ENCODE data around the gene TMEM9. TPM values are rescaled to one million over a fixed set of nuclear protein-coding genes. Genes with fewer than 3 reads are reported as not detected.

TMEM9 gene
- total RNA-seq, 2 experiments from 2014 or later: 15.7 to 16.5 TPM

DNA sequence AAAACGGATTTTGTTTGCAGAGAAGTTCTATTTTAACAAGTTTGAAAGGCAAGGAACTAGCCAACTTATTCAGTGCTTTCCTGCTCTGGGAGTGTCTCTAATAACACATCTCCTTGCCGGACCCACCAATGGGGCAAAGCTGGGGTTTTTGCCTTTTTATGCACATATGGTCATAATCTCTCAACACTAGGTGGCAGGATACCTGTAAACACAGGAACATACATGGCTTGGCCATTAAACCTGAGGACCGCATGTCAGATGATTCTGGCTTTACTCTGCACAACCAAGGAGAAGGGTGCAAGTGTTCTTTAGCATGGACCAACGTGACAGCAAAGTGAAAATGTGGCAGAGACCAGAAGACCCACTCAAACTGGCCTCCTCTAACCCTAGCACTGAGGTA lies 4.9 kb downstream of the TMEM9 start:
- Histone ChIP-seq H3K27me3 (ENCODE audit: control insufficient read depth in 1 of 2, insufficient read depth in 2 of 2, low read length in 2 of 2) (no peaks in the 10 kb centered on the region), H3K4me3 (ENCODE audit: low read length) (no peak overlapping the region), H3K36me3 (ENCODE audit: insufficient read depth, low read length) (peaks cover 30% of the 10 kb centered on the region), H3K9me3 (ENCODE audit: control insufficient read depth in 1 of 2, insufficient read depth in 1 of 2, low read length in 2 of 2) (no peaks in the 10 kb centered on the region), H3K4me1 (ENCODE audit: insufficient read depth, low read length) (peaks cover 11% of the 10 kb centered on the region), H3K27ac (ENCODE audit: low read depth in 1 of 2, low read length in 2 of 2) (no peak overlapping the region)
- TF ChIP-seq, protein P1, sequence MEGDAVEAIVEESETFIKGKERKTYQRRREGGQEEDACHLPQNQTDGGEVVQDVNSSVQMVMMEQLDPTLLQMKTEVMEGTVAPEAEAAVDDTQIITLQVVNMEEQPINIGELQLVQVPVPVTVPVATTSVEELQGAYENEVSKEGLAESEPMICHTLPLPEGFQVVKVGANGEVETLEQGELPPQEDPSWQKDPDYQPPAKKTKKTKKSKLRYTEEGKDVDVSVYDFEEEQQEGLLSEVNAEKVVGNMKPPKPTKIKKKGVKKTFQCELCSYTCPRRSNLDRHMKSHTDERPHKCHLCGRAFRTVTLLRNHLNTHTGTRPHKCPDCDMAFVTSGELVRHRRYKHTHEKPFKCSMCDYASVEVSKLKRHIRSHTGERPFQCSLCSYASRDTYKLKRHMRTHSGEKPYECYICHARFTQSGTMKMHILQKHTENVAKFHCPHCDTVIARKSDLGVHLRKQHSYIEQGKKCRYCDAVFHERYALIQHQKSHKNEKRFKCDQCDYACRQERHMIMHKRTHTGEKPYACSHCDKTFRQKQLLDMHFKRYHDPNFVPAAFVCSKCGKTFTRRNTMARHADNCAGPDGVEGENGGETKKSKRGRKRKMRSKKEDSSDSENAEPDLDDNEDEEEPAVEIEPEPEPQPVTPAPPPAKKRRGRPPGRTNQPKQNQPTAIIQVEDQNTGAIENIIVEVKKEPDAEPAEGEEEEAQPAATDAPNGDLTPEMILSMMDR (IDR thresholded peaks at IDR 0.05): peak; percentile 62
- ChIA-PET POLR2A (no interaction called here), CTCF (interaction anchor here (1.0 to 1.2 kb wide), 3 partner anchors 22 to 74 kb away, joined by 3 to 6 read pairs (median 3); no protein-coding TSS in a partner anchor)
- no peak for ATAC-seq (ENCODE audit: poor library complexity)
- Mint-ChIP-seq H3K36me3 (ENCODE audit: low read depth) (peaks cover 72% of the 10 kb centered on the region), H3K27me3 (no peaks in the 10 kb centered on the region), H3K9me3 (no peaks in the 10 kb centered on the region), H3K27ac (no peak overlapping the region), H3K4me1 (ENCODE audit: low read depth) (peaks cover 31% of the 10 kb centered on the region), H3K4me3 (peak overlapping the region; percentile 30)
- intact Hi-C loops (cut with DNase I, micrococcal nuclease): loop anchor here in 1 of 2 experiments (2.0 kb wide), 1 partner anchor 73 kb away; no protein-coding TSS in a partner anchor
- peak in 3 of 14 experiments; percentile 8 to 41 (median 30) for DNase-seq

DNA sequence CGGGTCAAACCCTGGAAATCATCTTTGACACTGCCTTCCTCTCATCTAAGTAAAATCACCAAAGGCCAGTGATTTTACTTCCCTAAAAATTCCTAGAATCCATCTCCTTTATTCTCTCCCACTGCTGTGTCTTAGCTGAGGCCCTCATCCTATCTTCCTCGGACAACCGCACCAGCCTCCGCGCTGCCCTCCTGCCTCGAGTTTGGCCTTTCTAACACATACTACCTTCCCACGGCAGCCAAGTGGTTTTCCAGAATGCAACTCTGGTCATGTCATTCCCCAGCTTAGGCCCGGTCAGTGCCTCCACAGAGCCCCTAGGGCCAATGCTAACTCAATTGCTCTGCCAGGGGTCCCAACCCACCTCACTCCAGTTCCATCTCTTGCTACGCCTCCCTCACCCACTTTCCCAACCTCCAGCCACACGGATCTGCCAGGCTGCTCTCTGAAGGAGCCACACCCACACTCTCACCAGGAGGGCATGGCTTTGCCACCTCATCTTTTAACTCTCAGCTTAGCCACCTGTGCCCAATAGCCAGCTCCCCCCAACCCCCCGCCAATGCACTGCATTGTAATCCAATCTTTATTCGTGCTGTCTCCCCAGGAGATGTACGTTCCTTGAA lies 6.8 kb downstream of the TMEM9 start:
- ATAC-seq (ENCODE audit: poor library complexity) (no peak), DNase-seq (no peak)
- H3K36me3 Mint-ChIP-seq (ENCODE audit: low read depth): peaks cover 88% of the 10 kb centered on the region
- POLR2A ChIA-PET: no interaction called here
- H3K4me3 Mint-ChIP-seq: no peak overlapping the region
- H3K9me3 Mint-ChIP-seq: no peaks in the 10 kb centered on the region
- Histone ChIP-seq H3K4me3 (ENCODE audit: low read length) (no peak overlapping the region), H3K27ac (ENCODE audit: low read depth in 1 of 2, low read length in 2 of 2) (no peak overlapping the region), H3K36me3 (ENCODE audit: insufficient read depth, low read length) (peaks cover 49% of the 10 kb centered on the region), H3K27me3 (ENCODE audit: control insufficient read depth in 1 of 2, insufficient read depth in 2 of 2, low read length in 2 of 2) (no peaks in the 10 kb centered on the region), H3K4me1 (ENCODE audit: insufficient read depth, low read length) (peaks cover 3% of the 10 kb centered on the region), H3K9me3 (ENCODE audit: control insufficient read depth in 1 of 2, insufficient read depth in 1 of 2, low read length in 2 of 2) (no peaks in the 10 kb centered on the region)
- no peak overlapping the region for H3K27ac Mint-ChIP-seq
- no peaks in the 10 kb centered on the region for H3K27me3 Mint-ChIP-seq
- H3K4me1 Mint-ChIP-seq (ENCODE audit: low read depth): peaks cover 15% of the 10 kb centered on the region
- intact Hi-C loops (cut with DNase I, micrococcal nuclease): loop anchor here (1.0 to 2.0 kb wide), 2 partner anchors 21 to 75 kb away; no protein-coding TSS in a partner anchor
- TF ChIP-seq, protein P1 (IDR thresholded peaks at IDR 0.05): no peak
- CTCF ChIA-PET: no interaction called here

DNA sequence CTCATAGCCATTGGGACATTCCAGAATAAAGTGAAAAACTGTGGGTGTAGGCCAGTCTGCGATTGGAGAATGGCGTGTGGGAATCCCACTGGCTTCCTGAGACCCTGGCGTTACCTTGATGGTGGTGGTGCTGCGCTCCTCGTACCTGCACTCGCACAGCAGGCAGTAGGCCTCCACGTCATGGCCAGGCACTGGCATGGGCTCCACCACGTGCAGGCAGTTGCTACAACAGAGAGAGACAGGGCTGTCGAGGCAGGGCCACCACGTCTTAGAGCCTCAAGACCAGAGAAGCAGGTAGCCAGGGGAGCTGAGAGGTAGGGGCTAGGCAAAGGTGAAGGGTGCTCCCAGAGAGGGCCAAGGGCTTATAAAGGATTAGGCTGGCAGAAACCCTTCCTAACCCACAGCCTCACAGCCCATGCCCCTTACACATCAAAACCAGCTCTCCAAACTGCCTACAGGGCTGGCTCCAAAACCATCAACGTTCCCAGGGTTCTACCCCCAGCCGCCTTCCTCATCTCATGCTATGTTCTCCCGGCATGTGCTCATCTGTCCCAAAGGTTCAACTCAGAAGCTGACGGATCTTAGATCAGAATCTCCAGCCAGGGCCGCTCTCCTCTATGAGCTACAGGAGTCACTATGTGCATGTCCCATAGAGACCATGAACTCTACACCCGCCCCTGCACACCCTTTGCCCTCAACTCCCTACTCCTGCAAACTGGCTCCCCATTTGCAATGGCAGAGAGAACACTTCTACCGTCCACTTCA lies 7.5 kb downstream of the TMEM9 start:
- TF ChIP-seq, protein P1 (IDR thresholded peaks at IDR 0.05): no peak
- Histone ChIP-seq H3K4me1 (ENCODE audit: insufficient read depth, low read length) (peaks cover 3% of the 10 kb centered on the region), H3K27me3 (ENCODE audit: control insufficient read depth in 1 of 2, insufficient read depth in 2 of 2, low read length in 2 of 2) (no peaks in the 10 kb centered on the region), H3K4me3 (ENCODE audit: low read length) (no peak overlapping the region), H3K27ac (ENCODE audit: low read depth in 1 of 2, low read length in 2 of 2) (no peak overlapping the region), H3K36me3 (ENCODE audit: insufficient read depth, low read length) (peaks cover 49% of the 10 kb centered on the region), H3K9me3 (ENCODE audit: control insufficient read depth in 1 of 2, insufficient read depth in 1 of 2, low read length in 2 of 2) (no peaks in the 10 kb centered on the region)
- ATAC-seq (ENCODE audit: poor library complexity) (no peak), DNase-seq (no peak)
- Mint-ChIP-seq H3K36me3 (ENCODE audit: low read depth) (peaks cover 91% of the 10 kb centered on the region), H3K4me3 (no peak overlapping the region), H3K27me3 (no peaks in the 10 kb centered on the region), H3K4me1 (ENCODE audit: low read depth) (peaks cover 13% of the 10 kb centered on the region), H3K27ac (no peak overlapping the region), H3K9me3 (no peaks in the 10 kb centered on the region)
- ChIA-PET POLR2A (no interaction called here), CTCF (no interaction called here)
- intact Hi-C loops (cut with DNase I, micrococcal nuclease): loop anchor here in 1 of 2 experiments (1.0 kb wide), 1 partner anchor 21 kb away; no protein-coding TSS in a partner anchor

All from CD4-positive, alpha-beta T cell (primary cell).